Tibial nerve (tissue), 4 donors: ENCODE data around the gene FLNA. TPM values are rescaled to one million over a fixed set of nuclear protein-coding genes. Genes with fewer than 3 reads are reported as not detected.
A peak's percentile ranks its signal among the peaks of the same experiment; 100 is the strongest.

Experiments used
- DNase-seq, 2 donors: peaks; one replicate each; pipeline ENCODE4 v3.0.0-alpha.2; 2019; ENCODE audit warnings: low spot score in 2 of 2
- H3K27ac ChIP-seq, 4 donors: fragments of 200-600 bp; sonication (generic) in 3 of 4; one replicate each; pipeline ENCODE4 v1.5.1; 2017 to 2019; ENCODE audit warnings: mild to moderate bottlenecking in 1 of 4
- H3K27me3 ChIP-seq, 2 donors: fragments of 200-600 bp; sonication (generic) in 1 of 2; one replicate each; pipeline versions ENCODE4 v1.5.1 to v1.6.0; 2017 to 2019
- H3K36me3 ChIP-seq, 3 donors: fragments of 200-600 bp; sonication (generic); one replicate each; pipeline ENCODE4 v1.5.1; 2018 to 2019
- H3K4me1 ChIP-seq, 4 donors: fragments of 200-600 bp; sonication (generic) in 3 of 4; one replicate each; pipeline ENCODE4 v1.5.1; 2017 to 2019
- H3K4me3 ChIP-seq, 4 donors: fragments of 200-600 bp; sonication (generic) in 3 of 4; one replicate each; pipeline ENCODE4 v1.5.1; 2017 to 2019; ENCODE audit warnings: mild to moderate bottlenecking in 1 of 4, moderate library complexity in 1 of 4
- H3K9me3 ChIP-seq, 4 donors: fragments of 200-600 bp; sonication (generic) in 3 of 4; one replicate each; pipeline ENCODE4 v1.5.1; 2017 to 2019
- CTCF ChIP-seq, 5 experiments: fragments of 200-600 bp in 3 of 5; fragments of 450-650 bp in 2 of 5; sonication (generic) in 3 of 5; IDR thresholded peaks; one replicate each; pipeline ENCODE4 v1.5.1; 2016 to 2019; ENCODE audit warnings: antibody characterized with exemption in 5 of 5, mild to moderate bottlenecking in 3 of 5, moderate library complexity in 2 of 5
- EP300 ChIP-seq, 2 donors: sonication (generic); formaldehyde crosslinking; IDR thresholded peaks; one replicate each; pipeline ENCODE4 v1.6.1; 2017; ENCODE audit warnings: antibody characterized with exemption in 2 of 2, mild to moderate bottlenecking in 1 of 2
- POLR2A ChIP-seq, 2 donors: fragments of 450-650 bp; IDR thresholded peaks; one replicate each; pipeline ENCODE4 v1.6.1; 2017; ENCODE audit warnings: antibody characterized with exemption in 2 of 2, mild to moderate bottlenecking in 2 of 2, moderate library complexity in 2 of 2
- WGBS, 2 donors: methylation state at CpG; one replicate each; pipeline ENCODE4 v1.1.5; 2018; 5-methylcytosine and 5-hydroxymethylcytosine counted together
- total RNA-seq, 4 donors: library from RNA; depleted of rRNA; stranded (reverse); fragments of >200 nt; gene quantifications; one replicate each; pipeline ENCODE4 v1.1.0, GENCODE V29; 2016

The FLNA gene
- total RNA-seq, 4 donors from 2014 or later: 995 to 1,349 (median 1,139) TPM

GRCh38 chrX:154369449-154370299 lies 4.8 kb downstream of the FLNA start:
- Histone ChIP-seq H3K4me3 (peak overlapping the region; percentile 45 to 83 (median 66)), H3K27ac (peak overlapping the region; percentile 88 to 97 (median 94)), H3K27me3 (no peaks in the 10 kb centered on the region), H3K9me3 (no peaks in the 10 kb centered on the region), H3K4me1 (peaks cover 0 to 60% (median 20%) of the 10 kb centered on the region in 4 donors), H3K36me3 (peaks cover 0 to 34% (median 10%) of the 10 kb centered on the region in 3 donors)
- peak; percentile 61 to 63 for DNase-seq
- TF ChIP-seq EP300 (IDR thresholded peaks at IDR 0.05): peak; percentile 43 to 89
- TF ChIP-seq POLR2A (IDR thresholded peaks at IDR 0.05): peak in 1 of 2 donors; percentile 30
- TF ChIP-seq CTCF (IDR thresholded peaks at IDR 0.05): peak in 1 of 5 experiments; percentile 6
- WGBS, 2 donors: 3 to 38% methylated on average over 8 to 13 of the region's 13 CpGs

GRCh38 chrX:154368630-154369448 lies 5.6 kb downstream of the FLNA start:
- no peak for TF ChIP-seq CTCF (IDR thresholded peaks at IDR 0.05)
- peak in 1 of 2 donors; percentile 51 for TF ChIP-seq EP300 (IDR thresholded peaks at IDR 0.05)
- TF ChIP-seq POLR2A (IDR thresholded peaks at IDR 0.05): peak in 1 of 2 donors; percentile 24
- H3K36me3 ChIP-seq: peaks cover 0 to 42% (median 10%) of the 10 kb centered on the region in 3 donors

GRCh38 chrX:154367474-154368308 lies 6.7 kb downstream of the FLNA start:
- H3K27ac ChIP-seq: peak overlapping the region; percentile 88 to 97 (median 94)
- no peaks in the 10 kb centered on the region for H3K27me3 ChIP-seq
- H3K9me3 ChIP-seq: no peaks in the 10 kb centered on the region
- TF ChIP-seq POLR2A (IDR thresholded peaks at IDR 0.05): no peak
- DNase-seq: no peak
- 72% methylated on average over 19 of the region's 31 CpGs; no CpG with 5 or more reads in 1 of the 2 donors for WGBS, 2 donors
- peak overlapping the region in 3 of 4 donors; percentile 35 to 83 (median 45) for H3K4me3 ChIP-seq
- peaks cover 0 to 51% (median 10%) of the 10 kb centered on the region in 3 donors for H3K36me3 ChIP-seq
- H3K4me1 ChIP-seq: peaks cover 0 to 43% (median 18%) of the 10 kb centered on the region in 4 donors

More at GRCh38 chrX:154368630-154369448, 5.6 kb downstream of the FLNA start:
- WGBS, 2 donors: 39% methylated on average over 11 of the region's 16 CpGs; no CpG with 5 or more reads in 1 of the 2 donors
- no peaks in the 10 kb centered on the region for H3K9me3 ChIP-seq
- H3K27me3 ChIP-seq: no peaks in the 10 kb centered on the region
- peaks cover 0 to 54% (median 20%) of the 10 kb centered on the region in 4 donors for H3K4me1 ChIP-seq
- H3K4me3 ChIP-seq: peak overlapping the region; percentile 35 to 83 (median 54)
- peak overlapping the region; percentile 88 to 97 (median 94) for H3K27ac ChIP-seq
- peak; percentile 45 to 69 for DNase-seq

GRCh38 chrX:154366666-154367055 lies 7.8 kb downstream of the FLNA start:
- Histone ChIP-seq H3K4me1 (peaks cover 0 to 33% (median 14%) of the 10 kb centered on the region in 4 donors), H3K36me3 (peaks cover 0 to 62% (median 10%) of the 10 kb centered on the region in 3 donors), H3K4me3 (no peak overlapping the region), H3K27ac (peak overlapping the region in 2 of 4 donors; percentile 96 to 97), H3K9me3 (no peaks in the 10 kb centered on the region), H3K27me3 (no peaks in the 10 kb centered on the region)
- 62 to 70% methylated on average over 8 to 11 of the region's 11 CpGs for WGBS, 2 donors
- no peak for DNase-seq
- TF ChIP-seq POLR2A (IDR thresholded peaks at IDR 0.05) (no peak), EP300 (IDR thresholded peaks at IDR 0.05) (no peak), CTCF (IDR thresholded peaks at IDR 0.05) (no peak)
